Nephron (organoid): ENCODE measurements around the gene M1AP.

ENCODE experiments used
- H3K27ac Mint-ChIP-seq, 3 experiments: 2 replicates each; pipeline ENCODE4 v1.8.0; 2020; ENCODE audit warnings: mixed read lengths in 3 of 3, mild to moderate bottlenecking in 2 of 3, moderate library complexity in 1 of 3
- H3K27me3 Mint-ChIP-seq: 2 replicates; pipeline ENCODE4 v1.8.0; 2021; ENCODE audit warnings: low read depth, mild to moderate bottlenecking, moderate library complexity, mixed read lengths
- H3K36me3 Mint-ChIP-seq: 2 replicates; pipeline ENCODE4 v1.8.0; 2020; ENCODE audit warnings: low read depth, mixed read lengths
- H3K4me1 Mint-ChIP-seq: 2 replicates; pipeline ENCODE4 v1.8.0; 2020; ENCODE audit warnings: mixed read lengths
- H3K4me3 Mint-ChIP-seq, 3 experiments: 2 replicates each; pipeline ENCODE4 v1.8.0; 2020; ENCODE audit warnings: mild to moderate bottlenecking in 3 of 3, mixed read lengths in 3 of 3, moderate library complexity in 2 of 3
- H3K9me3 Mint-ChIP-seq: 2 replicates; pipeline ENCODE4 v1.8.0; 2020; ENCODE audit warnings: mixed read lengths
- CTCF ChIP-seq, 3 experiments: fragments of 200-600 bp; sonication (generic); IDR thresholded peaks; one replicate each; pipeline ENCODE4 v1.5.0; 2021; ENCODE audit warnings: antibody characterized with exemption in 3 of 3; ENCODE audit not compliant: unreplicated experiment in 3 of 3

Gene M1AP

GRCh38 chr2:74668087-74668486 lies 20.0 kb upstream of the M1AP start:
- H3K27ac Mint-ChIP-seq, result no peak overlapping the region

GRCh38 chr2:74659462-74659861 lies 11.3 kb upstream of the M1AP start:
- no peak for TF ChIP-seq CTCF (IDR thresholded peaks at IDR 0.05; ENCODE audit: unreplicated experiment in 3 of 3)
- no peak overlapping the region for H3K4me3 Mint-ChIP-seq
- no peak overlapping the region for H3K27ac Mint-ChIP-seq
- H3K27me3 Mint-ChIP-seq, result peaks cover 6% of the 10 kb centered on the region
- peaks cover 8% of the 10 kb centered on the region for H3K36me3 Mint-ChIP-seq
- H3K4me1 Mint-ChIP-seq, result peaks cover 6% of the 10 kb centered on the region
- H3K9me3 Mint-ChIP-seq, result no peaks in the 10 kb centered on the region

More at GRCh38 chr2:74668087-74668486, 20.0 kb upstream of the M1AP start:
- Mint-ChIP-seq H3K36me3 (no peaks in the 10 kb centered on the region), H3K27me3 (no peaks in the 10 kb centered on the region), H3K4me1 (no peaks in the 10 kb centered on the region), H3K4me3 (no peak overlapping the region), H3K9me3 (no peaks in the 10 kb centered on the region)
- no peak for TF ChIP-seq CTCF (IDR thresholded peaks at IDR 0.05; ENCODE audit: unreplicated experiment in 3 of 3)

DNA sequence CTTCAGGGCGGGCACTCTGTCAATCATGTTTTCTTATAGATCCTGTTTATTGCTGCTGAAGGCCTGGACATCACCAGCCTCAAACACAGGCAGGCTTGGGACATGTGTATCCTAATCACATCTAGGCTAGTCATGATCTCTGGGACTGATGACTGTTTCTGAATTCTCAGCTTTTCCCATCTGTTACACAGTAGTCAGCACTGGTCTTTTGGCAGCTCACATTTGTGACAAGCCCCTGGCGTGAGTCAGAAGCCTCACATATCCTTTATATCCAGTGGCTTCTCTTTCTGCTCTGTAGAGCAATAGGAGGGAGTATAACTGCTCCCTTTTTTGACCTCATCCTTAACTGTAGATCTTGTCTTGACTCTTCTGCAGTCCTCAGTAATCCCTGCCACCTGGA lies 10.4 kb upstream of the M1AP start:
- no peaks in the 10 kb centered on the region for H3K9me3 Mint-ChIP-seq
- peaks cover 6% of the 10 kb centered on the region for H3K4me1 Mint-ChIP-seq

GRCh38 chr2:74655579-74655978 lies 7.4 kb upstream of the M1AP start:
- no peak for TF ChIP-seq CTCF (IDR thresholded peaks at IDR 0.05; ENCODE audit: unreplicated experiment in 3 of 3)
- Mint-ChIP-seq H3K27me3 (peaks cover 16% of the 10 kb centered on the region), H3K36me3 (peaks cover 5% of the 10 kb centered on the region), H3K4me1 (peaks cover 9% of the 10 kb centered on the region), H3K4me3 (peak overlapping the region; percentile 57 to 87 (median 78)), H3K9me3 (no peaks in the 10 kb centered on the region), H3K27ac (no peak overlapping the region)

More for the DNA sequence above, 10.4 kb upstream of the M1AP start:
- Mint-ChIP-seq H3K36me3 (peaks cover 8% of the 10 kb centered on the region), H3K4me3 (peak overlapping the region in 2 of 3 experiments; percentile 22 to 31), H3K27ac (no peak overlapping the region), H3K27me3 (peaks cover 6% of the 10 kb centered on the region)
- TF ChIP-seq CTCF (IDR thresholded peaks at IDR 0.05; ENCODE audit: unreplicated experiment in 3 of 3), result no peak

DNA sequence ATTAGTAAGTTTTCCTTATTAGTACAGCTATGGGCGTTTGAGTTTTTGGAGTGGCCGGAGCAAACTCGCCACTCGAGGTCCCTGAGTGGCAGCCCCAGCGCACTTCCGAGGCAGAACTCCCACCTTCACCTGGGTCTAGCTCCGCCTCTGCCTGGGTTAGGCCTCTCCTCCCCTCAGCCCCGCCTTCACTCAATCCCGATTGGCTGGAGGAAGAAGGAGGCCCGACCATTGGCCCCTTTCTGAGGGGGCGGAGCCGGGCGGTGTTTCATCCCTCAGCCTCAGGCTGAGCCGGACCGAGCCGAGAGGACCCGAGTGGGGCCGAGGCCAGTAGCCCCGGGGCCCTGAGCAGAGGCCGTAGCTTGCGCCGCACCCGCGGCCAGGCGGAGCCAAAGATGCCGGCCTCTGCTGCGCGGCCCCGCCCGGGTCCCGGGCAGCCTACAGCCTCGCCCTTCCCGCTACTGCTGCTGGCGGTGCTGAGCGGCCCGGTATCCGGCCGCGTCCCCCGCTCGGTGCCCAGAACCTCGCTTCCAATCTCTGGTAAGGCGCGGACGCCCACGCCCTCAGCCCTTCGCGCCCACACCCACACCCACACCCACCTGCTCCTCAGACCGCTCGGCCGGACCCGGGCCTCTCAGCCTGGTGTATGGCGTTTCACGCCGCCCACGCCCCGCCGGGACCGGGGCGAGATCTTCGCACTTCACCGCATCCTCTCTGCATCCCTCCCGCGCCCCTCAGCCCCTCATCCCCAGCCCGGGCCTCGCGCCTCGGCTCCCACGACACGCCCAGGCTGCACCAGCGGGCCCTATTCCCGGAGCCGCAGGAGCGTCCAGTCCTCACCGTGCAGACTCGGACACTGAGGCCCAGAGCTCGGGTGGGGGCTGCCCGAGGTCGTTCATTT lies 6.1 kb upstream of the M1AP start, which contains the start of gene SEMA4F:
Gene SEMA4F (plus strand): TSS at position 263 of the 898 bp plus-strand sequence. CDS start 130 bp downstream, at position 393.
- H3K9me3 Mint-ChIP-seq, result no peaks in the 10 kb centered on the region
- H3K4me1 Mint-ChIP-seq, result peaks cover 9% of the 10 kb centered on the region
- TF ChIP-seq CTCF (IDR thresholded peaks at IDR 0.05; ENCODE audit: unreplicated experiment in 3 of 3), result no peak
- no peak within 1 kb of the TSS for H3K27ac Mint-ChIP-seq
- peaks cover 5% of the 10 kb centered on the region for H3K36me3 Mint-ChIP-seq
- peaks cover 21% of the 10 kb centered on the region for H3K27me3 Mint-ChIP-seq
- peak within 1 kb of the TSS; percentile 82 to 87 (median 87) for H3K4me3 Mint-ChIP-seq
